WERI-Rb-1 (cell line): ENCODE results near the gene COL1A1.

ENCODE experiments used
- DNase-seq: peaks from one replicate; pipeline ENCODE4 v3.0.0-alpha.2; 2020
- H3K27ac ChIP-seq: fragments of 250-450 bp; sonication (Bioruptor Pico); 2 replicates; pipeline ENCODE4 v1.5.1; 2020; ENCODE audit warnings: mild to moderate bottlenecking, moderate library complexity
- H3K27me3 ChIP-seq: fragments of 250-450 bp; sonication (Bioruptor Pico); 2 replicates; pipeline ENCODE4 v1.5.1; 2021; ENCODE audit warnings: mild to moderate bottlenecking, low read depth, moderate library complexity; ENCODE audit not compliant: insufficient read depth, severe bottlenecking
- H3K36me3 ChIP-seq: fragments of 250-450 bp; sonication (Bioruptor Pico); 2 replicates; pipeline ENCODE4 v1.5.1; 2020; ENCODE audit warnings: mild to moderate bottlenecking, moderate library complexity
- H3K4me3 ChIP-seq: 2 replicates; pipeline ENCODE4 v1.5.1; 2011; ENCODE audit warnings: low read depth, mild to moderate bottlenecking, control low read depth, low read length
- H3K9me3 ChIP-seq: fragments of 250-450 bp; sonication (Bioruptor Pico); 2 replicates; pipeline ENCODE4 v1.5.1; 2021; ENCODE audit warnings: mild to moderate bottlenecking, moderate library complexity; ENCODE audit not compliant: severe bottlenecking
- CTCF ChIP-seq: IDR thresholded peaks from 2 replicates; pipeline ENCODE4 v1.5.1; 2011; ENCODE audit warnings: low read depth, mild to moderate bottlenecking, control low read depth, inconsistent platforms, low read length

Gene COL1A1

DNA sequence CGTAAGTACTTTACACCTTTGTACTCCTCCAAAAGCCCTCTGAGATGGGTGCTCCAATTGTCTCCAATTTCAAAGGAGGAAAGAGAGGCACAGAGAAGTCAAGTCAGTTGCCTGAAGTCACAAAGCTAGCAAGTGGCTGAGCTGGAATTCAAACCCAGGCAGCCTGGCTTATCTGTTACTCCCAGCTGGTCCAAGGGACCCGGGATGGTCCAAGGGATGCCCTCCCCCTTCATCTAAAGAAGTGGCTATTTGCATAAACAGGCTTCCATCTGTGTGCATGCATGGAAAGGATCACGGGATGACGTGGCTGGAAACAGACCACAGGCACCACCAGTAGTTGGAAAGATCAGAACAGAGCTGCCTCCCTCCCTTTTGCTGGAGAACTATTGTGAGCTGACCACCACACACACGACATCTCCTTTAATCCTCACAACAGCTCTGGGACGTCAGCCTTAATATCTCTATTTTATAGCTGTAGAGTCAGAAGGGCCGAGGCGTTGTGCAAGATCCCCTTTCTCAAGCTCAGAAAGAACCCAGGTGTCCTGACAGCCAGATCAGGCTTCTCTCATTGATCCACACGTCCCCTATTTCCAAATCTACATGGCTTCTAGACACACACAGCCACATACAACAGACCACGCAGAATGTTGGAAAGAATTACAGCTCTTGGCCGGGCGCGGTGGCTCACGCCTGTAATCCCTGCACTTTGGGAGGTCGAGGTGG lies 10.9 kb upstream of the COL1A1 start:
- TF ChIP-seq CTCF, result no peak
- peak; percentile 37 for DNase-seq
- peak overlapping the region; percentile 3; the same call in 1 of the 2 replicates for H3K27ac ChIP-seq
- H3K4me3 ChIP-seq, result no peak overlapping the region
- no peaks in the 10 kb centered on the region for H3K27me3 ChIP-seq
- H3K36me3 ChIP-seq, result no peaks in the 10 kb centered on the region
- no peaks in the 10 kb centered on the region for H3K9me3 ChIP-seq

GRCh38 chr17:50211249-50212120 lies 10.1 kb upstream of the COL1A1 start:
- DNase-seq, result no peak
- H3K27ac ChIP-seq, result peak overlapping the region; percentile 58; the same call in 1 of the 2 replicates
- TF ChIP-seq CTCF, result no peak
- no peaks in the 10 kb centered on the region for H3K27me3 ChIP-seq
- no peaks in the 10 kb centered on the region for H3K9me3 ChIP-seq
- H3K4me3 ChIP-seq, result no peak overlapping the region
- no peaks in the 10 kb centered on the region for H3K36me3 ChIP-seq

- TF ChIP-seq CTCF, result no peak
- H3K4me3 ChIP-seq, result no peak overlapping the region
- H3K27ac ChIP-seq, result peak overlapping the region; percentile 58
- no peaks in the 10 kb centered on the region for H3K36me3 ChIP-seq
- peak; percentile 42 for DNase-seq
- H3K27me3 ChIP-seq, result no peaks in the 10 kb centered on the region
- H3K9me3 ChIP-seq, result no peaks in the 10 kb centered on the region
These were observed 9.1 kb upstream of the COL1A1 start for GRCh38 chr17:50210240-50211225.

DNA sequence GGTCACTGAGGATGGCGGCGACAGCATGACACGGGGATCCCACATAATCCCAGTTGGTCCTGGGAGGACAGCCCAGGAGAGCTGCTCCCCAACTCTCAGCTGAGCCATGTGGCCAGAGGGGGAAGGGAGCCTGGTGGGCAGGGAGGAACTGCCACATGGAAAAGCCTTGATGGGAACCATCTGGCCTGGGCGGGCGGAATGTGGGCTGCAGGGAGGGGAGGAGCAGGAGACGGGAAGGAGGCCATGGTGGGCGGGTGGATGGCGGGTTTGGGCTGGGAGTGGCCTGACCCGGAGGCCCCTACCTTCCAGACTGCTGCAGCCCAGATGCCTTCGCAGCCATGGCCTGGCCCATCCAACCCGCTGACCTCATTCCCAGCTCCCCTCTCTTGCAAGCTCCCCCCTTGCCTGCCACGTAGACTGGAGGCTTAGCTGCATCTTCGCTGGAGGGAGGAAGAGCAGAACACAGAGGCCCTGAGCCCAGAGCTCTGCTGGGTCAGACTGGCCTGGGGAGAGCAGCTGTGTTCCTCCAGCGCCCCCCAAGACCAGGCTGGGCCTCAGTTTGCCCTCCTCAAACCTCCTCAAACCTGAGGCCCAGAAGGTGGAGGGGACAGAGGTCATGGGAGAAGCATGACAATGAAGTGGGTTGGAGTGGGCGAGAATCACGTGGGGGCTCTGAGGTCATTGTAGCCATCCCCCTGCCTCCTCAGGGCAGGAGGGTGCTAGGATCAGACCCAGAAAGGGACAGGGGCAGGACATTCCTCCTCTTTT lies 8.2 kb upstream of the COL1A1 start:
- no peak for TF ChIP-seq CTCF
- no peaks in the 10 kb centered on the region for H3K36me3 ChIP-seq
- H3K27me3 ChIP-seq, result no peaks in the 10 kb centered on the region
- peak; percentile 97 for DNase-seq
- no peaks in the 10 kb centered on the region for H3K9me3 ChIP-seq
- H3K4me3 ChIP-seq, result no peak overlapping the region
- H3K27ac ChIP-seq, result peak overlapping the region; percentile 60

- Histone ChIP-seq H3K36me3 (no peaks in the 10 kb centered on the region), H3K27me3 (no peaks in the 10 kb centered on the region), H3K27ac (peak overlapping the region; percentile 60), H3K4me3 (no peak overlapping the region), H3K9me3 (no peaks in the 10 kb centered on the region)
- no peak for DNase-seq
- TF ChIP-seq CTCF, result no peak
These were observed 7.7 kb upstream of the COL1A1 start for GRCh38 chr17:50209133-50209471.
